ACC112 (cell line): Measurements from ENCODE around the gene UBL5.
"Not testable (repeated sequence)": the region's sequence is repeated elsewhere in the genome, so short reads cannot be mapped to it uniquely, and the experiment has no call there.

ENCODE experiments used
- H2AFZ ChIP-seq: fragments of 200-600 bp; sonication (generic); one replicate; pipeline ENCODE4 v1.6.0; 2017; ENCODE audit warnings: antibody characterized with exemption, low read length; ENCODE audit not compliant: unreplicated experiment
- H3K27ac ChIP-seq: fragments of 200-600 bp; sonication (generic); 2 replicates; pipeline ENCODE4 v1.5.1; 2014; ENCODE audit warnings: low read depth, mild to moderate bottlenecking, antibody characterized with exemption, low read length, moderate library complexity
- H3K27me3 ChIP-seq: fragments of 200-600 bp; sonication (generic); 2 replicates; pipeline ENCODE4 v1.6.1; 2014; ENCODE audit warnings: mild to moderate bottlenecking, antibody characterized with exemption, low read length, moderate library complexity, mixed read lengths; ENCODE audit not compliant: insufficient read depth
- H3K36me3 ChIP-seq: fragments of 200-600 bp; sonication (generic); 2 replicates; pipeline ENCODE4 v1.6.1; 2016; ENCODE audit warnings: mild to moderate bottlenecking, antibody characterized with exemption, low read length, moderate library complexity, mixed read lengths; ENCODE audit not compliant: insufficient read depth
- H3K4me1 ChIP-seq: fragments of 200-600 bp; sonication (generic); one replicate; pipeline ENCODE4 v1.6.1; 2016; ENCODE audit warnings: low read length, mixed read lengths; ENCODE audit not compliant: insufficient read depth, unreplicated experiment, control insufficient read depth
- H3K4me3 ChIP-seq: fragments of 200-600 bp; sonication (generic); 2 replicates; pipeline ENCODE4 v1.5.1; 2014; ENCODE audit warnings: mild to moderate bottlenecking, low read depth, low read length
- H3K79me2 ChIP-seq: fragments of 200-600 bp; sonication (generic); one replicate; pipeline ENCODE4 v1.6.0; 2016; ENCODE audit warnings: low read length; ENCODE audit not compliant: control insufficient read depth, unreplicated experiment, insufficient read depth

The UBL5 gene

DNA sequence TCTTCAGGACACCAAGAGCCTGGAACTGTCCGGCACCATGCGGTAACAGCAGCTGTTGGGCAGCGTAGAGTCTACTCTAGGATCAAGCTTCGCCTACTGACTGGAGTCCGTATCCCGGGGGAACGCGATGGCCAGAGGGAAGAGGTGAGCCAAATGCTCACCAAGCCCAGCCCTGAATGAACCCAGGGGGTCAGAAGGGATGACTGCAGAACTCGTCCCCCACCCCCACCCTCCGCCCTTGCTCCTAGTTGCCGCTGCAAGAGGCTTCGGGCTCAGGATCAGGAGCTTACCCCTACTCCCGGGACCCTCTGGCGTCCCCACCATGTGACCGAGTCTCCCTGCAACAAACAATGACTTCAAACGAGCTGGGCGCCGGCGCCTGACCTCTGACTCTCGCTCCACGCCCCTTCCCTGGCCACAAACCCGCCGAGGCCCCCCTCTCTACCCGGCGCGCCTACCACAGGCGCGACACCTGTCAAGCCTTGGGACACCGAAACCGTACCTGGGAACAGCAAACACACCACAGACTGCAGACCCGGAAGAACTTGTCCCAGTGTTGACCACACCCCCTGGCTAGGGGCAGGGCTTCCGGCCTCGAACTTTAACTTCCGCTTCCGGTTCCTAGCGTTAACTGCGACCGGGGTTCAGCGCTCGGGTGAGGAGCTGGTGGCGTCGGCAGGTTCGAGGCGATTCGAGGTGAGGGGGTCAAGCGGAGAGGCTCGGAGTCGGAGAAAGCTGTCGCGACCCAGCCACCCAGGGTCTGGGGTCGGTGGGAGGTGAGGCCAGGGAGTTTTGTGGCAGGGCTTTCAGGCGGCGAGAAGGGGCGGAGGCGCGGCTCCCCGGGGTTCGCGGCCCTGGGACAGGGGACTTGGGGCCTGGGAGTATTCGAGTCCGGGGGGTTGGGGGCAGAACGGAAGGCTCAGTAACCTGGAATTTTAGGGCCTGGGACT is at the start of gene UBL5:
TSS of gene UBL5 (plus strand) at position 630 of the 950 bp plus-strand sequence. CDS start 420 bp downstream, outside the sequence.
- H3K27ac ChIP-seq = no peak within 1 kb of the TSS
- peak within 1 kb of the TSS; percentile 87 for H2AFZ ChIP-seq
- peaks cover 3% of the 10 kb centered on the region for H3K4me1 ChIP-seq
- H3K79me2 ChIP-seq = peaks cover 34% of the 10 kb centered on the region
- no peaks in the 10 kb centered on the region for H3K27me3 ChIP-seq
- H3K4me3 ChIP-seq = peak within 1 kb of the TSS; percentile 99
- no peaks in the 10 kb centered on the region for H3K36me3 ChIP-seq

- H2AFZ ChIP-seq = no peak overlapping the region
- H3K27ac ChIP-seq = no peak overlapping the region
- H3K79me2 ChIP-seq = no peaks in the 10 kb centered on the region
- H3K4me1 ChIP-seq = peaks cover 12% of the 10 kb centered on the region
- no peaks in the 10 kb centered on the region for H3K36me3 ChIP-seq
- H3K4me3 ChIP-seq = no peak overlapping the region
- H3K27me3 ChIP-seq = no peaks in the 10 kb centered on the region
Measured at GRCh38 chr19:9782338-9782737, 45.4 kb upstream of the UBL5 start.

- not testable (repeated sequence) for H3K36me3 ChIP-seq, H3K4me3 ChIP-seq, H3K27ac ChIP-seq, H3K79me2 ChIP-seq, H2AFZ ChIP-seq, H3K27me3 ChIP-seq
- peaks cover 12% of the 10 kb centered on the region for H3K4me1 ChIP-seq
Measured at GRCh38 chr19:9784163-9784496, 43.6 kb upstream of the UBL5 start.

- peaks cover 16% of the 10 kb centered on the region for H3K4me1 ChIP-seq
- no peaks in the 10 kb centered on the region for H3K36me3 ChIP-seq
- H3K79me2 ChIP-seq = no peaks in the 10 kb centered on the region
- peak overlapping the region; percentile 98 for H3K4me3 ChIP-seq
- peak overlapping the region; percentile 96 for H2AFZ ChIP-seq
- peak overlapping the region; percentile 74 for H3K27ac ChIP-seq
- no peaks in the 10 kb centered on the region for H3K27me3 ChIP-seq
Measured at GRCh38 chr19:9785367-9786331, 42.1 kb upstream of the UBL5 start.

- Histone ChIP-seq H3K4me3 (peak overlapping the region; percentile 98), H2AFZ (no peak overlapping the region), H3K27me3 (no peaks in the 10 kb centered on the region), H3K27ac (0 out of 2 replicates have a peak overlapping the region, but pooled peaks have one; percentile 74), H3K4me1 (peaks cover 16% of the 10 kb centered on the region), H3K79me2 (no peaks in the 10 kb centered on the region), H3K36me3 (no peaks in the 10 kb centered on the region)
Measured at GRCh38 chr19:9786342-9786741, 41.4 kb upstream of the UBL5 start.

GRCh38 chr19:9786819-9787218 is 40.9 kb upstream of the UBL5 start:
- Histone ChIP-seq H3K79me2 (no peaks in the 10 kb centered on the region), H3K27ac (no peak overlapping the region), H3K4me3 (peak overlapping the region; percentile 98), H3K4me1 (peaks cover 16% of the 10 kb centered on the region), H2AFZ (no peak overlapping the region), H3K36me3 (no peaks in the 10 kb centered on the region), H3K27me3 (no peaks in the 10 kb centered on the region)

DNA sequence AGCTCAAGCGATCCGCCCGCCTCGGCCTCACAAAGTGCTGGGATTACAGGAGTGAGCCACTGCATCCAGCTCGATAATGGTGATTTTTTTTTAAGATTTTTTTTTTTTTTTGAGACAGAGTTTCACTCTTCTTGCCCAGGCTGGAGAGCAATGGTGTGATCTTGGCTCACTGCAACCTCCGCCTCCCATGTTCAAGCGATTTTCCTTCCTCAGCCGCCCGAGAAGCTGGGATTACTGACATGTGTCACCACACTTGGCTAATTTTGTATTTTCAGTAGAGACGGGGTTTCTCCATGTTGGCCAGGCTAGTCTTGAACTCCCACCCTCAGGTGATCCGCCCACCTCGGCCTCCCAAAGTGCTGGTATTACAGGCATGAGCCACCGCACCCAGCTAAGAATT is 39.1 kb upstream of the UBL5 start:
- peaks cover 13% of the 10 kb centered on the region for H3K4me1 ChIP-seq

GRCh38 chr19:9789066-9789465 is 38.7 kb upstream of the UBL5 start:
- H3K27me3 ChIP-seq = no peaks in the 10 kb centered on the region
- peak overlapping the region; percentile 33 for H2AFZ ChIP-seq
- peaks cover 13% of the 10 kb centered on the region for H3K4me1 ChIP-seq
- H3K36me3 ChIP-seq = no peaks in the 10 kb centered on the region
- no peaks in the 10 kb centered on the region for H3K79me2 ChIP-seq
- H3K4me3 ChIP-seq = no peak overlapping the region
- H3K27ac ChIP-seq = no peak overlapping the region

More for the DNA sequence above, 39.1 kb upstream of the UBL5 start:
- H3K36me3 ChIP-seq, H3K27me3 ChIP-seq, H3K79me2 ChIP-seq, H3K4me3 ChIP-seq, H2AFZ ChIP-seq, H3K27ac ChIP-seq: not testable (repeated sequence)

- H3K4me3 ChIP-seq, H3K27me3 ChIP-seq, H2AFZ ChIP-seq, H3K36me3 ChIP-seq, H3K27ac ChIP-seq, H3K79me2 ChIP-seq: not testable (repeated sequence)
- H3K4me1 ChIP-seq = peaks cover 11% of the 10 kb centered on the region
Measured at GRCh38 chr19:9789579-9789978, 38.1 kb upstream of the UBL5 start.

DNA sequence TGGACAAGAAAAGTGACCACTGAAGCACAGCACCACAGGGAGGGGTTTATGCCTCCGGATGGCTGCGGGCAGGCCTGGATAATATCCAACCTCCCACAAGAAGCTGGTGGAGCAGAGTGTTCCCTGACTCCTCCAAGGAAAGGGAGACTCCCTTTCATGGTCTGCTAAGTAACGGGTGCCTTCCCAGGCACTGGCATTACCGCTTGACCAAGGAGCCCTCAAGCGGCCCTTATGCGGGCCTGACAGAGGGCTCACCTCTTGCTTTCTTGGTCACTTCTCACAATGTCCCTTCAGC is 36.7 kb upstream of the UBL5 start:
- H3K4me1 ChIP-seq, H3K27ac ChIP-seq, H3K79me2 ChIP-seq, H3K27me3 ChIP-seq, H2AFZ ChIP-seq, H3K36me3 ChIP-seq: not testable (repeated sequence)
- peak overlapping the region; percentile 71; the same call in 1 of the 2 replicates for H3K4me3 ChIP-seq
